ENCODE results near the gene PDGFD. TPM values are rescaled to one million over a fixed set of nuclear protein-coding genes. Genes with fewer than 3 reads are reported as not detected.

PDGFD gene
- total RNA-seq, 2 donors from 2014 or later, result not detected

DNA sequence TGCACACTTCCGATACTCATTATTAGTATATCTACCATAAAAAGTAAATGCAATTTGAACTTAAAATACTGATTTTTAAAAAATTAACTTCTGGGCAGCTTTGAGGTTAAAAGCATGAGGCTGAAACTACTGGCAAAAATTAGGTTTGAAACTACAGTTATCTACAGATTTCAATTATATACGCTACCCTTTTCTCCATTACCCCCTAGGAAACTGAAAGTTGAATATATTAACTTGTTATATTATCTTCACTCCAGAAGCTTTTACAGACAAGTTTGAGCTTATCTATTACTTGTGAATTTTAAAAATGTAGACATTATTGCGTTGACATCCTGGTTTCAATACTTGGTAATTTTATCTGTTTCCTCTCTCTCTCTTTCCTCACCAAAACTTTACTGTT lies 224.3 kb downstream of the PDGFD start:
- no peak overlapping the region for H3K27ac Mint-ChIP-seq
- H3K36me3 Mint-ChIP-seq, result no peaks in the 10 kb centered on the region
- no peak for DNase-seq (ENCODE audit: low spot score in 2 of 2)
- H3K9me3 Mint-ChIP-seq, result no peaks in the 10 kb centered on the region
- ATAC-seq, result no peak

DNA sequence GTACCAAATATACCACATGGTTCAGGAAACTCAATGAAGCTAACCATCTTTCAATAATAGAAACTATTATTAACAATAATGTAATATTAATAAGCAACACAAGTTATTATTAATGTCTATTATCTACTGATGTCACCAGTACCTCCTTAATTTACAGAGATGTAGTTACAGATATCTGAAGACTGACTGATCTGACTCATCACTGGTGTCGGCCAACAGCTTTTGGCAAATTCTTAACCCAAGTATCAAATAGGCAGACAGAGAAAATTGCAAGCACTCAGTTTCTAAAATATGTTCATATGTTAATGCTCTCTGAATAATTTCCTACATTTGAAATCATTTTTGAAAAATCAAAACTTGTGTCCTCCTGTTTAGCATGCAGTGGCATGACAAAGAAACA lies 227.9 kb downstream of the PDGFD start:
- Mint-ChIP-seq H3K9me3 (no peaks in the 10 kb centered on the region), H3K27ac (no peak overlapping the region), H3K36me3 (no peaks in the 10 kb centered on the region)
- ATAC-seq, result no peak
- no peak for DNase-seq (ENCODE audit: low spot score in 2 of 2)

DNA sequence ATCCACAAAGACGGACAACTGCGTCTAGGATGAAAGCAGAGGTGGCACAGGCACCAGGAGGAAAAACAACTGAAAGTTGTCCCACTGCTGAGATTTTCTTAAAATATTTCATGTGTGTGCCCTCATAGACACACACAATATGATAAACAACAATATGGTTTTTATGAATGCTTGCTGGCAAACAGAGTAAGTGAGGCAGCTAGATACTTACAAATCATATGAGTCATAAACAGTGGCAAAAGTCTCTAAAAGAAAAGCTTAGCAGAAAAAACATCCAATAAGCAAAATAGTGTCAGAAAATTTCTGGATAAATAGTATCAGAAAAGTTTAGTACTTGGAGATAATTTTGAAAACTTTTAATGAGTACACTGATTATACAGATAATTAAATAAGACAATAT lies 228.7 kb downstream of the PDGFD start:
- H3K27ac Mint-ChIP-seq, result no peak overlapping the region
- no peak for ATAC-seq
- no peak for DNase-seq (ENCODE audit: low spot score in 2 of 2)
- no peaks in the 10 kb centered on the region for H3K9me3 Mint-ChIP-seq
- H3K36me3 Mint-ChIP-seq, result no peaks in the 10 kb centered on the region

DNA sequence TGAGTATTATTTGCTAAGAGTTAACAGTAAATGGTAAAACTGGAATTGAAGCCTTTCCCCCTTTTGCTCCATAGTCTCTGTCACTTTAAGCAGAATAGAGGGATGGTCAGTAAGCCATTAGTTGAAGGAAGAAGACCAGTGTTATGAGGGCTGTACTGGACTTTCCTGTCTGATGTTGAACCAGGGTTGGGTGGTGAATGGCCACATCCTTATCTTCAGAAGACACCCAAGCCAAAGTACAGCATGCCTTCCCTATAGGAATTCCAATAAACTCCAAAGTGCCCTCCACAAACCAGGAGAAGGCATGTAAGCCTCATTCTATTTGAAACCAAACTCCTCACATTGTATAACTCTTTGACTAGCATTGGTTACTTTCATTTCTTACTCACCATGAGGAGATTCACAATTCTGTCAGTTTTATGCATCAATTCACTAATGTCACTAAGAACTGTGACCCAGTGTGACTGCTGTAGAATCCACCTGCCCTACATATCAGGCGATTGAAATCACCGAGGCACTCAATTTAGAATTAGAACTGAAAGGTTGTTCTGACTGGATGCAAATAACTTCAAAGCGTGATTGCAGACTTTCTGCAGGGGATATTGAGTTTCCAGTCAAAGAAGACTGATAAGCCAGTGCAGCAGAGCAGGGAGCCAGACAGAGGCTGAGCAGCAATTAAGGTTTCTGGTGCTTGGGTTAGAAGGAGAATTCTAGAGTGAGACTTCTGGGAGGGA lies 234.6 kb downstream of the PDGFD start:
- Mint-ChIP-seq H3K36me3 (no peaks in the 10 kb centered on the region), H3K27ac (no peak overlapping the region), H3K9me3 (no peaks in the 10 kb centered on the region)
- DNase-seq (ENCODE audit: low spot score in 2 of 2) (no peak), ATAC-seq (no peak)

DNA sequence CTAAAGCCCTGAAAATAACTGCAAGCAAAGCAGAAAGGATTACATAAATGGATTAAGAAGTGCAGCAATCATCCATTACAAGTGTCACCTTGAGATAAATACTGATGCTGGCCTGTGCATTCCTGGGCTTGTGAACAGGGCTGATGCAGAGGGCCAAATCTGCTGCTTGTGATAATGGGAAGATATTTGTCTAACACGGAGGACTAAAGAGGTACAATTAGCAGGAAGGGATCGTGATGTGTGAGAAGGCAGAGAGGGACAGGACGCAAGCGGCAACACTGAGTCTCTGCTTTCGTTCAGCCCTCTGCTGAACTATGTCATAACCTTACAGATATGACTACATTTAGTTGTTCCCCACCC lies 235.2 kb downstream of the PDGFD start:
- H3K36me3 Mint-ChIP-seq, result no peaks in the 10 kb centered on the region
- DNase-seq (ENCODE audit: low spot score in 2 of 2), result no peak
- H3K27ac Mint-ChIP-seq, result no peak overlapping the region
- ATAC-seq, result no peak
- no peaks in the 10 kb centered on the region for H3K9me3 Mint-ChIP-seq

DNA sequence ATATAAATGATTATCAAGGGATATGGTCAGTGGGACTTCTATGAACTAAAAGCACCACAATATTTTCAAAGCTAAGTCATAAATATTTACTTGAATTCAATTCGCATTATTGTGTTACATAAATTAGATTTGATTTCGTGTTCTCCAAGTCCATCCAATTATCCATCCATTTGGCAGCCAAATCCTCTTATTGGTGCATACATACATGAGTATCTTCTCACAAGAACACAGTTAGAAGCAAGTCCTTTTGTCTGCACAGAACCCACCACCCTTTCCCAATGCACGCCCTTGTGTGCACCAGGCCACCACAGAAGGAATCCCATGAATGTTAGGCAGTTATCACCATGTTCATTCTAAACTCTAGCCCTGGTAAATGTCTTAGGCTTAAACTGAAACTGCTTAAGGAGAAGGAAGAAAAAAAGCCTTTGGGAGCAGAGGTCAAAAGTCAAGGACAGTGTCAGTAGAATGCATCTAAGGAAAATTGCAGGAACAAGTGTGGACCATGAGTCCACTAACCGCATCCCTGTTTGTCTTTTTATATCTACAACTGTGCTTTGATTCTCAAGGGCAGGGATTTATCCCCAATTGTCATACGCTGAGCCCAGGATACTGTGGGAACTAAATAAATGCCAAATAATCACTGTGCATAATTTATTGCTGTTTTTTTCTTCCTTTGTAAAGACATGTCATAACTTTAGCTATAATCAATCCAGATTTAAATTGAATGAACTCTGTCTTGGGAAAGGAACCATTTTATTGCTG lies 235.7 kb downstream of the PDGFD start:
- no peak for DNase-seq (ENCODE audit: low spot score in 2 of 2)
- no peaks in the 10 kb centered on the region for H3K36me3 Mint-ChIP-seq
- H3K9me3 Mint-ChIP-seq, result no peaks in the 10 kb centered on the region
- H3K27ac Mint-ChIP-seq, result no peak overlapping the region
- no peak for ATAC-seq

DNA sequence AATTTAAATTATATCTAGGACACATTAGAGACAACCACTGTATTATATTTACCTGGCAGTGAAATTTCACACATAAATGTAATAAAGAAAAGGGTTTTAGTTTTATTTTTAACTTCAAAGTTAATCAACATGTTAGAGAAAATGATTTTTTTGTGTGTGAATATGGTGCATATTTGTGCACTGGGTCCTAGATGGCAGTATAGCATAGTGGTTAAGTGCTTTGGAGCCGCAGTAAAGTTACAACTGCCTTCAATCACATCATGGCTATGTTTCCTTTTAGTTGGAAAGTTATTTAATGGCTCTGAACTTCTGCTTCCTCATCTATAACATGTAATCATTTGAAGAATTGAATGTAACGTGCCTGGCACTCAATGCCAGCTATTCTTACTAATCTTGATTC lies 236.4 kb downstream of the PDGFD start:
- no peaks in the 10 kb centered on the region for H3K9me3 Mint-ChIP-seq
- H3K27ac Mint-ChIP-seq, result no peak overlapping the region
- no peak for DNase-seq (ENCODE audit: low spot score in 2 of 2)
- no peaks in the 10 kb centered on the region for H3K36me3 Mint-ChIP-seq
- no peak for ATAC-seq

DNA sequence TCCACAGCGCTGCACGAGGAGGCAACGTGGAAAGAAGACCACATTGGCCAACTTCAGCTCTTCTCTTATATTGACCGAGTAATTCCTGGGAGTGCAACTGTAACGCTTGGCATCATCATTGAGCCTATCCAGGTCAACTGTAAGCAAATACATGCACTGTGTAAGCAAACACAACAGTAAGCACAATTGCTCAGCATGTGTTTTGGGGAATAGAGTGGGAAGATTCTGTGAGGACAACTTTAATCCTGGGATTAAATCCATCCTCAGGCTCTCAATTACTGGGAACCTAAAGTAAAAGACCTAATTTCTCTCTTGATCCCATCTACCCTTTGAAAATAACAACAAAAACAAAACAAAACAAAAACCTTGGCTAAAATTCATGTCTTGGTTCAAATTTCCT lies 237.0 kb downstream of the PDGFD start:
- no peaks in the 10 kb centered on the region for H3K9me3 Mint-ChIP-seq
- ATAC-seq (no peak), DNase-seq (ENCODE audit: low spot score in 2 of 2) (no peak)
- H3K27ac Mint-ChIP-seq, result no peak overlapping the region
- H3K36me3 Mint-ChIP-seq, result no peaks in the 10 kb centered on the region

DNA sequence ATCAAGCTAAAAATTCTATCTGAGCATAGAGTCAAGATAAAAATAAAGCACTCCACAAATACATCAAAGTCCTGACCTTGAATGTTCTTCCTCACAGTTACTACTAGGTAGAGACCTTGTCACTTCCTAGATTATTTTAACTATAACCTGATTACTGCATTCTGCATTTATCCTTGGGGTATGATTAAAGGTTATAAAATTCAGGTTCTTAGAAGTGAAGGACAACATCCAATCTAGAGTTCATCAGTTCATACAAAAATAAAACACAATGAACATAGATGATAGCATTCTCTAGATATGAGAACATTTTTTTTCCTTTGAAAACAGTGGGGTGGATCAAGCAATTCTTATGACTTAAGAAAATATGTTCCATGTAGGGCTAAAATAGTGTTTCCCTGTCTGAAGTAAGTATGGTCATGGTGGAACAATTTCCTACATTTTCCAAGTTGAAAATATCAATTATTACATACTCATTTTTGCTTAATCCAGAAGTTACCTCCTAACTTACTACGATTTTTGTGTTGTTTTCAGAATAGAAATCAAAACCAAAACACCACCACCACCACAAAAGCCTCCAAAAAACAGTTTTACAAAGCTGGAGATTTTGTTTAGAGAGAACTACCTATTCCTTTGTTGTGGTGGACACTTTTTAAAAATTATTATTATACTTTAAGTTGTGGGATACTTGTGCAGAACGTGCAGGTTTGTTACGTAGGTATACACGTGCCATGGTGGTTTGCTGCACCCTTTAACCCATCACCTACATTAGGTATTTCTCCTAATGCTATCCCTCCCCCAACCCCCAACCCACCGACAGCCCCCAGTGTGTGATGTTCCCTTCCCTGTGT lies 239.6 kb downstream of the PDGFD start:
- no peak for ATAC-seq
- H3K36me3 Mint-ChIP-seq, result no peaks in the 10 kb centered on the region
- H3K27ac Mint-ChIP-seq, result no peak overlapping the region
- H3K9me3 Mint-ChIP-seq, result no peaks in the 10 kb centered on the region
- no peak for DNase-seq (ENCODE audit: low spot score in 2 of 2)

DNA sequence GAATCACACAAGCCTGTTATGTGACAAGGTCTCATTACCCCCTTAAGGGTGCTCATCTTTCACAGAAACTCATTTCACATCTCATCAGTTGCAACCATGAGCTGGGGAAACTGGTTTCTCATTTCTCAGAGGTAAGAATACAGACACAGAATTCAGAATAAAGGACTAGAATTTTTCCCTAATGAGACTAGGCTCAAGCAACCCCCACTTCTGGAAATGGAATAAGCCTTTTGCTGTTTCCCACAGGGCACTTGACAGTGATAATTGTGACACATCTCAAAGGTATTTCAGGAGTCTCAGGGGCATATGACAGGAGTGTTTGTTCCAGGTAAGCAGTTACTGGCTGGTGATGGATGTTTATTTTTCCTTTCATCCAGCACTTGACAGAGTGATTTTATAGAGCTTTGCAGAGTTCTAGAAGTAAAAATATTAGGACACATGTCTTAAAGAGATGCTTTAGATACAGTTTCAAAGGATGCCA lies 240.5 kb downstream of the PDGFD start:
- Mint-ChIP-seq H3K36me3 (no peaks in the 10 kb centered on the region), H3K9me3 (no peaks in the 10 kb centered on the region), H3K27ac (no peak overlapping the region)
- ATAC-seq, result no peak
- DNase-seq (ENCODE audit: low spot score in 2 of 2), result no peak

DNA sequence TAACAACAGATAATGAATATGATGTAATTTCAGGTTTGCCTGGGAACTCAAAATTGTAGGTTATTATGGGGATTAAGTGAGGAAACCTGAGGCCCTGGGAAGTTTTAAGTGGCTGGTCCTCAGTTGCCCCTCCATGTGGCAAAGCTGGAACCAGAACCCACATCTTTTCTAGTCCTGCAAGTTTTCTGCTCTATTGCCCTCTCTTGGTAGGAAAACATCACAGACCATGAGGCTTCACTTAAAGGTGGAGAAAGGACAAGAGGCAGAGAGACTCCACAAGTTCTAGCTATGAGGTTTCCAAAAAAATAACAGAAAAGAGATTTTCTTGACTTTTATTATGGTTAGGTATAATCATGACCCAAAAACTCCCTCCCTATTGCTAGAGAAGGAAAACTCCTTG lies 243.0 kb downstream of the PDGFD start:
- Mint-ChIP-seq H3K9me3 (no peaks in the 10 kb centered on the region), H3K36me3 (no peaks in the 10 kb centered on the region), H3K27ac (no peak overlapping the region)
- DNase-seq (ENCODE audit: low spot score in 2 of 2) (no peak), ATAC-seq (no peak)

DNA sequence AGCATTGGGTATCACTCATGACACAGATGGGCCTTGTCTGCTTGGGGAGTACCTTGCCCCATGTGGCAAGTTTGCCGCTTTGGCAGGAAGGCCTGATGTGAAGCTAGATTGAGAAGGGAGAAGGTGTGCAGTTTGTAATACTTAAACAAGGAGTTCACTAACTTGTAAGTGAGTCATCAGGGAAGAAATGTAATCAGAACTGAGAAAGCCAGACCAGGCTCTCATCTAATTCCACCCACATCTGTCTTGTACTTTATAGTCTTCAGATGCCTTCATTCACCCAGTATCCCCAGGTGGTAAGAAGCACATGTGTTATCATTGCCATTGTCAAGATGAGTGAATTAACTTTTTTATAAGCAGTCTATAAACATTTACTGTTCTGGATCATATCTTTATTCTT lies 243.5 kb downstream of the PDGFD start:
- Mint-ChIP-seq H3K36me3 (no peaks in the 10 kb centered on the region), H3K9me3 (peaks cover under 1 to 2% of the 10 kb centered on the region in 2 donors), H3K27ac (no peak overlapping the region)
- ATAC-seq, result no peak
- no peak for DNase-seq (ENCODE audit: low spot score in 2 of 2)

DNA sequence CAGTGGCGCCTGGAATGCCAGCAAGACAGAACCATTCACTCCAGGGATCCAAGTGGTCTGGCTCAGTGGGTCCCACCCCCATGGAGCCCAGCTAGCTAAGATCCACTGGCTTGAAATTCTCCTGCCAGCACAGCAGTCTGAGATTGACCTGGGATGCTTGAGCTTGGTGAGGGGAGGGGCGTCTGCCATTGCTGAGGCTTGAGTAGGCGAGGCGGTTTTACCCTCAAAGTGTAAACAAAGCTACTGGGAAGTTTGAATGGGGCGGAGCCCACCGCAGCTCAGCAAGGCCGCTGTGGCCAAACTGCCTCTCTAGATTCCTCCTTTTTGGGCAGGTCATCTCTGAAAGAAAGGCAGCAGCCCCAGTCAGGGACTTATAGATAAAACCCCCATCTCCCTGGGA lies 253.2 kb downstream of the PDGFD start:
- H3K27ac Mint-ChIP-seq, result no peak overlapping the region
- peaks cover 25 to 27% of the 10 kb centered on the region in 2 donors for H3K36me3 Mint-ChIP-seq
- peaks cover 29 to 33% of the 10 kb centered on the region in 2 donors for H3K9me3 Mint-ChIP-seq
- no peak for DNase-seq (ENCODE audit: low spot score in 2 of 2)
- ATAC-seq, result no peak

DNA sequence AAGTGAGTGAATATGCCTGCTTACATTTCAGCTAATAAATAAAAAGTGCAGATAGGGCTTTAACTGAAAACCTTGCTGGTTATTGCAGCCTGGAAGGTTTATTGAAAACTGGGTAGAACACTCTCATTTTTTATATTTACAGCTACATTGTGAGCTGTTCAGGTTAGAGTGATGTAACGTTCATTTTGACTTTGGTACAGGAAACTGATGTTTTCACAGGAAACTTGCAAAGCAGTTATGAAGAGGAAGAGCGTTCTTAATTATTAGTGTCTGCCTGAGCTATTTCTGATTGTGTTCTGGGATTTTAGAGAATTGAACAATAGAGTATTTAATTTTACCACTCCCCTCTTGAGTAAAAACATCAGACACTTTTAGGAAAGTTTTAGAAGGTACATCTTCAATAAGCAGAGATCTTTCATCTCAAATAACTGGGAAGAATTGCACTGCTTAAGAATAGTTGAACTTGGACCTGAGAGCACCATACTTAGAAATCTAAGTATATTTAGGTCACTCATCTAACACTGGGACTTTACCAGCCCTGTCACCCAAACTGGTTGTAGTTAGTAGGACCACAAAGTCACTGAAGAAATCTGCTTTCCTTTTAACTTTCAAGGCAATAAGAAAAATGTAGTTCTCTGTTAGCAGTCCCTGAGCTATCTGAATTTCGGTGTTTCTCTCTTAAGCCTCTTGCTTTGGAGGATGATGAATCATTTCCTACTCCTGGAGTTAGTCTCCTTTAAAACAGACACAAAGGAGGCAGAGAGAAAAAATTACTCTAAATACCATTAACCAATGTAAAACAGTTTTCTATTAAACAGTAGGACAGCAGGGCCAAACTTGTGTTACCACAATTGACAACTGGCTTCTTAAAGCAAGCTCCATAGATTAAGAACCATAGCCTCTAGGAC lies 256.1 kb downstream of the PDGFD start:
- DNase-seq (ENCODE audit: low spot score in 2 of 2) (no peak), ATAC-seq (no peak)
- Mint-ChIP-seq H3K36me3 (peaks cover 12 to 14% of the 10 kb centered on the region in 2 donors), H3K27ac (no peak overlapping the region), H3K9me3 (peaks cover 7 to 11% of the 10 kb centered on the region in 2 donors)

DNA sequence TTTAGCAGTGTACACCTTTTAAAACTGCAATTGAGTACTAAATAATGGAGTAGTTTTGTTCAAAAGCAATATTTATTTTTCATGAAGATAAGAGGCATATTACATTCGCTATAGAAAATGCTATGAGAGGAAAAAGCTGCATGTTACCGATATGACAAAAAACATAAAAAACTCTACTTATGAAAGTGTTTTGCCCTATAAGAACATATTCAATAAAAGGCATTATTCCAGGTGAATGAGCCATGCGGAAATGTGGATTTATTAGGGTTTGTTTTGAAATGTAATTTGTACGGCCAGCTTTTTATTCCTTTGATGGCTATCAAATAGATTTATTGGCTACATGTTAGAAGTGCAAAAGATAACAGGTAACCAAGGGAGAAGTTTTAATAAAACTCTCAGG lies 256.8 kb downstream of the PDGFD start:
- Mint-ChIP-seq H3K36me3 (peaks cover 7 to 8% of the 10 kb centered on the region in 2 donors), H3K9me3 (peaks cover 7 to 8% of the 10 kb centered on the region in 2 donors), H3K27ac (no peak overlapping the region)
- DNase-seq (ENCODE audit: low spot score in 2 of 2) (no peak), ATAC-seq (no peak)

DNA sequence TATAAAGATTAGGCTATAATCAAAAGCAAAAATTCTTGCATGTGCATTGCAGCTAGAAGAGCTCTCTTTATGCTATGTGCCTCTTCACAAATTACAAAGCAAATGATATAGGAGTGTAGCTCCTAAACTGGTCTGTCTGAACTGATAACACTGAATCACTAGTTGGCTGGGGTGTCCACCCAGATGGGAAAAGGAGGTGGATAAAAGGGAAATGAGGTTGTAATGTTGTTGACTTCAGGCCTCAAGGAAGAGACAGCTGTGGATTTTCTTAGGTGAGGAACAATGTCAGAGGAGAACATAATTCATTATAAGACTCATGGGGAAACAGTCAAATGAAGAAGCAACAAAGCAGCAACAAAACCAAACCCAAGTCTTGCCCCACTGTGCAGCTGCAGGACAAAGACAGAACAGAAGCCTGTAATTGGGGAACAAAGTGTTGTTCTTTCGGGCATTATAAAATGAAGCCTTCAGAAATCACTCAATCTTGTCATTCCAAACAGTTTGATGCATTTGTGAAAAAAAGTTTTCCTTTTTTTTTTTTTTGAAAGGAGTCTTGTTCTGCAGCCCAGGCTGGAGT lies 257.6 kb downstream of the PDGFD start:
- ATAC-seq, result no peak
- no peak for DNase-seq (ENCODE audit: low spot score in 2 of 2)
- H3K36me3 Mint-ChIP-seq, result peaks cover under 1% of the 10 kb centered on the region in 2 donors
- H3K27ac Mint-ChIP-seq, result no peak overlapping the region
- peaks cover 0 to under 1% of the 10 kb centered on the region in 2 donors for H3K9me3 Mint-ChIP-seq
